ENCODE results near the gene MDM2. TPM values are rescaled to one million over a fixed set of nuclear protein-coding genes. Genes with fewer than 3 reads are reported as not detected.

MDM2 gene
- total RNA-seq, 2 experiments from 2014 or later, result 143 to 318 TPM

DNA sequence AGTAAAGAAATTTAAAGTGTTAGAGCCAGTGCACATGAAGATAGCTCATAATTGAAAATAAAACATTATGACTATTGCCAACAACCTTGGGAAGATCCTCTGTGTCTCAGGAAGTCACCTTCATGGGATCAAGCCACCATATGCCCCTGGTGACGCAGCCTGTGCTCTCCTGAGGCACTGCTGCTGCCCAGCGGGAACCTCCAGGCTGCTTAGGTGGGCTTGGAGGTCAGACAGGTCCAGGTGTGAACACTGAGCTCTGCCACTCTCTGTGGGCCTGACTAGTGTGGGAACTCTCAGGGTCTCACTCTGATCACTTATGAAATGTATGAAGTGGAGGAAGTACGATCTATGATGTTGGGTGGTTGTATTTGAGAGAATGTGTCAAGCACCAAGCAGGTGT, 45.3 kb upstream of the MDM2 start:
- Histone ChIP-seq H3K9me3 (ENCODE audit: low read length) (no peaks in the 10 kb centered on the region), H2AFZ (ENCODE audit: low read length) (no peak overlapping the region), H3K9me2 (ENCODE audit: insufficient read depth, low read length) (no peaks in the 10 kb centered on the region), H4K20me1 (ENCODE audit: insufficient read depth, low read length) (no peaks in the 10 kb centered on the region), H3K79me2 (ENCODE audit: insufficient read depth, low read depth, low read length) (no peaks in the 10 kb centered on the region), H3K27ac (ENCODE audit: low read depth, low read length, poor library complexity, severe bottlenecking) (no peak overlapping the region), H3K36me3 (ENCODE audit: insufficient read depth, low read length) (peaks cover 95% of the 10 kb centered on the region), H3K4me2 (ENCODE audit: low read length) (no peak overlapping the region), H3K4me1 (ENCODE audit: insufficient read depth, low read length, poor library complexity, severe bottlenecking) (peaks cover 8% of the 10 kb centered on the region), H3K4me3 (ENCODE audit: low read depth, low read length, poor library complexity, severe bottlenecking) (no peak overlapping the region)
- BruUV-seq (replicated peaks), result no TSS peak
- intact Hi-C loops (cut with micrococcal nuclease; ENCODE audit: unreplicated experiment), result no loop called here
- POLR2A ChIA-PET, result interaction anchor here (1.2 to 1.4 kb wide), 2 partner anchors 9 to 17 kb away, joined by 3 to 5 read pairs; no protein-coding TSS in a partner anchor
- DNase-seq (ENCODE audit: low spot score), result no peak
- TF ChIP-seq, protein P1, sequence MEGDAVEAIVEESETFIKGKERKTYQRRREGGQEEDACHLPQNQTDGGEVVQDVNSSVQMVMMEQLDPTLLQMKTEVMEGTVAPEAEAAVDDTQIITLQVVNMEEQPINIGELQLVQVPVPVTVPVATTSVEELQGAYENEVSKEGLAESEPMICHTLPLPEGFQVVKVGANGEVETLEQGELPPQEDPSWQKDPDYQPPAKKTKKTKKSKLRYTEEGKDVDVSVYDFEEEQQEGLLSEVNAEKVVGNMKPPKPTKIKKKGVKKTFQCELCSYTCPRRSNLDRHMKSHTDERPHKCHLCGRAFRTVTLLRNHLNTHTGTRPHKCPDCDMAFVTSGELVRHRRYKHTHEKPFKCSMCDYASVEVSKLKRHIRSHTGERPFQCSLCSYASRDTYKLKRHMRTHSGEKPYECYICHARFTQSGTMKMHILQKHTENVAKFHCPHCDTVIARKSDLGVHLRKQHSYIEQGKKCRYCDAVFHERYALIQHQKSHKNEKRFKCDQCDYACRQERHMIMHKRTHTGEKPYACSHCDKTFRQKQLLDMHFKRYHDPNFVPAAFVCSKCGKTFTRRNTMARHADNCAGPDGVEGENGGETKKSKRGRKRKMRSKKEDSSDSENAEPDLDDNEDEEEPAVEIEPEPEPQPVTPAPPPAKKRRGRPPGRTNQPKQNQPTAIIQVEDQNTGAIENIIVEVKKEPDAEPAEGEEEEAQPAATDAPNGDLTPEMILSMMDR (conservative IDR thresholded peaks at IDR 0.05; ENCODE audit: low read length), result no peak
- no peak for TF ChIP-seq EZH2phosphoT487 (IDR thresholded peaks at IDR 0.05; ENCODE audit: borderline replicate concordance, low read depth, low read length)
- CTCF ChIA-PET (ENCODE audit: unreplicated experiment), result no interaction called here

DNA sequence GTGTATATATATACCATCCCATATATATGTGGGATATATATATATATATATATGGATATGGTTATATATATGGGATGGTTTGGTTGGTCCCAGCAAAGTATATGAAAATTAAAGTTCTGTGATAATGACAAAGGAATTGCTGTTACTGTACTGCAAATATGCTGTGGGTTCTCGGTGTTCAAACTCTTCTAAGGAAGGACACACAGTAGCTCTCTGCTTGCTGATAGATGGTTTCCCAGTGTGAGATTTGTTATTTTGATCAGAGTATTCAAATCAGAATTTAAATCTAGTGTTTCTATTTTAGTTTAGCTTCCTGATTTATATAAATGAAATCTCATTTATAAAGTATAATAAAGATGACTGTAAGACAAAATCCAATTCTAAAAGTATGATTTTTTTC, 42.3 kb upstream of the MDM2 start:
- Histone ChIP-seq H4K20me1 (ENCODE audit: insufficient read depth, low read length) (no peaks in the 10 kb centered on the region), H3K4me3 (ENCODE audit: low read depth, low read length, poor library complexity, severe bottlenecking) (no peak overlapping the region), H3K36me3 (ENCODE audit: insufficient read depth, low read length) (peaks cover 78% of the 10 kb centered on the region), H3K79me2 (ENCODE audit: insufficient read depth, low read depth, low read length) (no peaks in the 10 kb centered on the region), H3K9me3 (ENCODE audit: low read length) (no peaks in the 10 kb centered on the region), H3K4me1 (ENCODE audit: insufficient read depth, low read length, poor library complexity, severe bottlenecking) (peaks cover 20% of the 10 kb centered on the region), H3K4me2 (ENCODE audit: low read length) (no peak overlapping the region), H3K27ac (ENCODE audit: low read depth, low read length, poor library complexity, severe bottlenecking) (peak overlapping the region; percentile 19), H2AFZ (ENCODE audit: low read length) (no peak overlapping the region), H3K9me2 (ENCODE audit: insufficient read depth, low read length) (no peaks in the 10 kb centered on the region)
- DNase-seq (ENCODE audit: low spot score), result no peak
- no peak for TF ChIP-seq EZH2phosphoT487 (IDR thresholded peaks at IDR 0.05; ENCODE audit: borderline replicate concordance, low read depth, low read length)
- TF ChIP-seq, protein P1 (conservative IDR thresholded peaks at IDR 0.05; ENCODE audit: low read length), result no peak
- intact Hi-C loops (cut with micrococcal nuclease; ENCODE audit: unreplicated experiment), result no loop called here
- ChIA-PET POLR2A (interaction anchor here (1.2 to 1.5 kb wide), 2 partner anchors 19 to 54 kb away, joined by 5 to 6 read pairs; partner anchors contain the start of gene SLC35E3), CTCF (ENCODE audit: unreplicated experiment) (no interaction called here)
- no TSS peak for BruUV-seq (replicated peaks)

DNA sequence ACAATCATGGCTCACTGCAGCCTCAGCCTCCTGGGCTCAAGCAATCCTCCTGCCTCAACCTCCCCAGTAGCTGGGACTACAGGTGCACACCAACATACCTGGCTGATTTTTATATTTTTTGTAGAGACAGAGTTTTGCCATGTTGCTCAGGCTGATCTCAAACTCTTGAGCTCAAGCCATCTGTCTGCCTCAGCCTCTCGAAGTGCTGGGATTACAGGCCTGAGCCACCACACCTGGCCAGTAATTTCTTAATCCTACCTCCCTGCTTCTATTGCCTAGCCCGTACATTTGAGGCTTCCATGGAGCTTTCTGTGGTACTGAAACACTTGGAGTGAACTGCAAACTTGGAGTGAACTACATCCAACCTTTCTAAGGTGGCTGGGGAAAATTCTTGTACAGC, 41.3 kb upstream of the MDM2 start:
- intact Hi-C loops (cut with micrococcal nuclease; ENCODE audit: unreplicated experiment), result no loop called here
- no peak overlapping the region for H2AFZ ChIP-seq (ENCODE audit: low read length)
- CTCF ChIA-PET (ENCODE audit: unreplicated experiment), result no interaction called here
- POLR2A ChIA-PET, result interaction anchor here (0.9 to 1.5 kb wide), 2 partner anchors 14 to 20 kb away, joined by 5 read pairs; partner anchors contain the start of gene SLC35E3
- H3K4me2 ChIP-seq (ENCODE audit: low read length), result no peak overlapping the region
- no peaks in the 10 kb centered on the region for H3K9me3 ChIP-seq (ENCODE audit: low read length)
- H3K36me3 ChIP-seq (ENCODE audit: insufficient read depth, low read length), result peaks cover 69% of the 10 kb centered on the region
- H3K4me3 ChIP-seq (ENCODE audit: low read depth, low read length, poor library complexity, severe bottlenecking), result no peak overlapping the region
- no peaks in the 10 kb centered on the region for H3K9me2 ChIP-seq (ENCODE audit: insufficient read depth, low read length)
- DNase-seq (ENCODE audit: low spot score), result no peak
- no peak for TF ChIP-seq EZH2phosphoT487 (IDR thresholded peaks at IDR 0.05; ENCODE audit: borderline replicate concordance, low read depth, low read length)
- TF ChIP-seq, protein P1 (conservative IDR thresholded peaks at IDR 0.05; ENCODE audit: low read length), result no peak
- no TSS peak for BruUV-seq (replicated peaks)
- no peaks in the 10 kb centered on the region for H3K79me2 ChIP-seq (ENCODE audit: insufficient read depth, low read depth, low read length)
- peak overlapping the region; percentile 18 for H3K27ac ChIP-seq (ENCODE audit: low read depth, low read length, poor library complexity, severe bottlenecking)
- H4K20me1 ChIP-seq (ENCODE audit: insufficient read depth, low read length), result no peaks in the 10 kb centered on the region
- peaks cover 30% of the 10 kb centered on the region for H3K4me1 ChIP-seq (ENCODE audit: insufficient read depth, low read length, poor library complexity, severe bottlenecking)

Data from OCI-LY7 (cell line).